K562 (cell line): ENCODE results near the gene CLK4.

ENCODE experiments used
- BRF1 ChIP-seq: IDR thresholded peaks from 3 replicates; pipeline ENCODE4 v1.6.1; 2011; ENCODE audit warnings: borderline replicate concordance, mild to moderate bottlenecking; ENCODE audit not compliant: insufficient read length; ENCODE audit errors: extremely low read depth
- CTCF ChIP-seq, 3 experiments: IDR thresholded peaks in 2 of 3; conservative IDR thresholded peaks in 1 of 3; 2 replicates each; pipeline ENCODE4 v1.5.1; 2011 to 2012; ENCODE audit warnings: low read length in 3 of 3, mild to moderate bottlenecking in 3 of 3, control low read depth in 2 of 3, improper control_type of control experiment in 1 of 3, inconsistent platforms in 1 of 3, low read depth in 1 of 3, mixed read lengths in 1 of 3, moderate library complexity in 1 of 3; ENCODE audit not compliant: insufficient read depth in 2 of 3
- EZH2 ChIP-seq: IDR thresholded peaks from 2 replicates; pipeline ENCODE4 v1.6.1; 2012; ENCODE audit warnings: low read depth, mild to moderate bottlenecking, inconsistent platforms, low read length, borderline replicate concordance
- HIVEP1 ChIP-seq: fragments of 250-450 bp; sonication (Bioruptor Pico); IDR thresholded peaks from 2 replicates; pipeline ENCODE4 v1.4.0; 2020; ENCODE audit warnings: mild to moderate bottlenecking
- PCBP2 ChIP-seq: fragments of 200-400 bp; formaldehyde crosslinking; IDR thresholded peaks from 2 replicates; pipeline ENCODE4 v1.6.1; 2018; ENCODE audit warnings: low read length, low read depth, mild to moderate bottlenecking, moderate library complexity; ENCODE audit not compliant: poor library complexity, severe bottlenecking
- POLR2AphosphoS5 ChIP-seq: IDR thresholded peaks from 2 replicates; pipeline ENCODE4 v1.6.1; 2011; ENCODE audit warnings: mild to moderate bottlenecking, low read depth, low read length, moderate library complexity; ENCODE audit not compliant: control insufficient read depth, insufficient read depth
- ZBTB40 ChIP-seq, 2 experiments: fragments of 450-650 bp in 1 of 2; sonication (generic) in 1 of 2; formaldehyde crosslinking in 1 of 2; IDR thresholded peaks; 2 replicates each; pipeline versions ENCODE4 v1.7.1 to v1.9.0; 2016 to 2022; ENCODE audit warnings: inconsistent platforms in 1 of 2, mild to moderate bottlenecking in 1 of 2, missing genetic modification reagents in 1 of 2
- ZNF274 ChIP-seq: IDR thresholded peaks from 2 replicates; pipeline ENCODE4 v1.6.1; 2011; ENCODE audit warnings: low read depth, mild to moderate bottlenecking, low read length, moderate library complexity, borderline replicate concordance
- ZNF561 ChIP-seq: fragments of 450-650 bp; formaldehyde crosslinking; conservative IDR thresholded peaks from 2 replicates; pipeline ENCODE4 v1.4.0; 2020; ENCODE audit warnings: mild to moderate bottlenecking, moderate library complexity

- no peak for TF ChIP-seq CTCF (IDR thresholded peaks at IDR 0.05 in 2 of 3, conservative IDR thresholded peaks at IDR 0.05 in 1 of 3; ENCODE audit: insufficient read depth in 2 of 3, low read depth in 1 of 3, low read length in 3 of 3)
- TF ChIP-seq BRF1 = no peak
- no peak for TF ChIP-seq EZH2
- TF ChIP-seq ZBTB40 (IDR thresholded peaks at IDR 0.05) = no peak
- TF ChIP-seq ZBTB40 (CRISPR knock-in tag; IDR thresholded peaks at IDR 0.05) = no peak
- no peak for TF ChIP-seq PCBP2
- no peak for TF ChIP-seq ZNF274
- TF ChIP-seq HIVEP1 (CRISPR knock-in tag) = no peak
- no peak for TF ChIP-seq ZNF561
- TF ChIP-seq POLR2AphosphoS5 = no peak
Measured at GRCh38 chr5:178670351-178670885, 43.6 kb upstream of the CLK4 start.
